Kidney (tissue), 14 donors: Measurements from ENCODE around the gene UXT. TPM values are rescaled to one million over a fixed set of nuclear protein-coding genes. Genes with fewer than 3 reads are reported as not detected.

ENCODE experiments used
- DNase-seq, 5 donors: peaks; one replicate each; pipeline ENCODE4 v3.0.0-alpha.2; 2013 to 2020
- FAIRE-seq: peaks from 2 replicates; lab custom pipeline; 2012; peaks lifted over from hg19 to GRCh38; lab: Jason Lieb, UNC
- H3K27ac ChIP-seq, 2 donors: one replicate each; pipeline ENCODE4 v1.7.0; 2013; ENCODE audit warnings: low read depth in 2 of 2, low read length in 2 of 2, inconsistent platforms in 1 of 2
- H3K27me3 ChIP-seq: one replicate; pipeline ENCODE4 v1.7.1; 2013; ENCODE audit warnings: low read length, inconsistent platforms; ENCODE audit not compliant: control insufficient read depth, insufficient read depth
- H3K36me3 ChIP-seq, 3 donors: one replicate each; pipeline versions ENCODE4 v1.7.0 to v1.7.1; 2013; ENCODE audit warnings: low read length in 3 of 3, control low read depth in 1 of 3, inconsistent platforms in 1 of 3; ENCODE audit not compliant: insufficient read depth in 3 of 3, control insufficient read depth in 2 of 3
- H3K4me1 ChIP-seq, 3 donors: one replicate each; pipeline versions ENCODE4 v1.7.0 to v1.7.1; 2013; ENCODE audit warnings: low read length in 3 of 3, inconsistent platforms in 1 of 3, low read depth in 1 of 3; ENCODE audit not compliant: control insufficient read depth in 2 of 3, insufficient read depth in 2 of 3
- H3K4me3 ChIP-seq, 3 donors: one replicate each; pipeline versions ENCODE4 v1.7.0 to v1.8.1; 2013; ENCODE audit warnings: low read length in 3 of 3, control low read depth in 1 of 3, inconsistent platforms in 1 of 3
- H3K9ac ChIP-seq, 3 donors: one replicate each; pipeline versions ENCODE4 v1.7.0 to v1.7.1; 2013; ENCODE audit warnings: low read length in 3 of 3, control low read depth in 1 of 3, inconsistent platforms in 1 of 3
- H3K9me3 ChIP-seq, 3 donors: one replicate each; pipeline versions ENCODE4 v1.7.0 to v1.7.1; 2013; ENCODE audit warnings: low read length in 3 of 3, control low read depth in 1 of 3, inconsistent platforms in 1 of 3; ENCODE audit not compliant: control insufficient read depth in 2 of 3, insufficient read depth in 1 of 3
- intact Hi-C: fragments of 100-400 bp; cut with DNase I; formaldehyde crosslinking; loops from one replicate; pipeline ENCODE4 v1.11.1; 2022
- polyA plus RNA-seq: library from polyadenylated mRNA; stranded (reverse); fragments of 350-450 nt; fragmentation: Illumina TruSeq; extraction: RNeasy Lipid Tissue Mini Kit (QIAGEN cat#74804); gene quantifications from one replicate; pipeline ENCODE4 v1.2.3, GENCODE V29; 2014; ENCODE audit warnings: low read depth, low replicate concordance; ENCODE audit not compliant: insufficient read depth
- total RNA-seq: library from RNA; stranded (reverse); fragmentation: NEBNext Ultra II Directional; extraction: Animal tissue kit (Norgen Biotek cat#: 25700); gene quantifications from one replicate; pipeline ENCODE4 v1.2.1, GENCODE V29; 2021
- TF ChIP-seq, protein P1 (sequence below): IDR thresholded peaks from 3 replicates; pipeline ENCODE4 v1.5.1; 2012; ENCODE audit warnings: mild to moderate bottlenecking, moderate library complexity, borderline replicate concordance; ENCODE audit not compliant: insufficient read depth; ENCODE audit errors: extremely low read depth
- donor health status: control.
- donor health status: control.
- donor health status: control.
- donor health status: control.
- donor health status: control.
- donor health status: DM: yes; HTN: yes; CAD: no.
- donor health status: Normal renal cell carcinoma (clear cell type).

The UXT gene
- total and polyA plus RNA-seq, 2 donors from 2014 or later = 88.0 to 210 TPM

DNA sequence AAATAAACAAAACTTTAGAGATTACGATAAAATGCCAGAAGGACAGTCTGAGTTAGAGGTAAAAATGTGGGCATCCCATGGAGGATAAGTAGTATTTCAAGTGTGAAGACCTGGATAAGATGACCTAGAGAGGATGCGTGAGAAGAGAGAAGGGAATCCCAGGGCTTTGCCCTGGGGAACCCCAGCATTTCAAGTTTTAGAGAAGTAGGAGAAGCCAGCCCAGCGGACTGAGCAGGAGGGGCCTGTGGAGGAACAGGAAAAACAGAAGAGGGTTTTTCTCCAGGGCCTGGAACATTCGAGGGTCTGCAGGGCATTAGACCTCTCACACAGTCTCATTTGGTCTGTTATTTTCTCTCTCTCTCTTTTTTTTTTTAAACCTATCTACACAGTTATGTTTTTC, 26.3 kb downstream of the UXT start:
- peaks cover 0 to 7% (median 4%) of the 10 kb centered on the region in 3 donors for H3K36me3 ChIP-seq
- H3K9me3 ChIP-seq = no peaks in the 10 kb centered on the region
- DNase-seq = no peak
- no peak overlapping the region for H3K27ac ChIP-seq
- no peaks in the 10 kb centered on the region for H3K27me3 ChIP-seq
- H3K4me3 ChIP-seq = no peak overlapping the region
- intact Hi-C loops = no loop called here
- TF ChIP-seq, protein P1, sequence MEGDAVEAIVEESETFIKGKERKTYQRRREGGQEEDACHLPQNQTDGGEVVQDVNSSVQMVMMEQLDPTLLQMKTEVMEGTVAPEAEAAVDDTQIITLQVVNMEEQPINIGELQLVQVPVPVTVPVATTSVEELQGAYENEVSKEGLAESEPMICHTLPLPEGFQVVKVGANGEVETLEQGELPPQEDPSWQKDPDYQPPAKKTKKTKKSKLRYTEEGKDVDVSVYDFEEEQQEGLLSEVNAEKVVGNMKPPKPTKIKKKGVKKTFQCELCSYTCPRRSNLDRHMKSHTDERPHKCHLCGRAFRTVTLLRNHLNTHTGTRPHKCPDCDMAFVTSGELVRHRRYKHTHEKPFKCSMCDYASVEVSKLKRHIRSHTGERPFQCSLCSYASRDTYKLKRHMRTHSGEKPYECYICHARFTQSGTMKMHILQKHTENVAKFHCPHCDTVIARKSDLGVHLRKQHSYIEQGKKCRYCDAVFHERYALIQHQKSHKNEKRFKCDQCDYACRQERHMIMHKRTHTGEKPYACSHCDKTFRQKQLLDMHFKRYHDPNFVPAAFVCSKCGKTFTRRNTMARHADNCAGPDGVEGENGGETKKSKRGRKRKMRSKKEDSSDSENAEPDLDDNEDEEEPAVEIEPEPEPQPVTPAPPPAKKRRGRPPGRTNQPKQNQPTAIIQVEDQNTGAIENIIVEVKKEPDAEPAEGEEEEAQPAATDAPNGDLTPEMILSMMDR = no peak
- H3K9ac ChIP-seq = no peak overlapping the region
- H3K4me1 ChIP-seq = no peaks in the 10 kb centered on the region
- FAIRE-seq = no peak

- no peak overlapping the region for H3K27ac ChIP-seq
- TF ChIP-seq, protein P1 = no peak
- FAIRE-seq = no peak
- H3K4me3 ChIP-seq = no peak overlapping the region
- H3K9ac ChIP-seq = no peak overlapping the region
- DNase-seq = no peak
- no peaks in the 10 kb centered on the region for H3K27me3 ChIP-seq
- no peaks in the 10 kb centered on the region for H3K4me1 ChIP-seq
- H3K9me3 ChIP-seq = no peaks in the 10 kb centered on the region
- intact Hi-C loops = no loop called here
- H3K36me3 ChIP-seq = peaks cover 0 to 7% (median 4%) of the 10 kb centered on the region in 3 donors
Observed at GRCh38 chrX:47631676-47632075, 27.3 kb downstream of the UXT start.

DNA sequence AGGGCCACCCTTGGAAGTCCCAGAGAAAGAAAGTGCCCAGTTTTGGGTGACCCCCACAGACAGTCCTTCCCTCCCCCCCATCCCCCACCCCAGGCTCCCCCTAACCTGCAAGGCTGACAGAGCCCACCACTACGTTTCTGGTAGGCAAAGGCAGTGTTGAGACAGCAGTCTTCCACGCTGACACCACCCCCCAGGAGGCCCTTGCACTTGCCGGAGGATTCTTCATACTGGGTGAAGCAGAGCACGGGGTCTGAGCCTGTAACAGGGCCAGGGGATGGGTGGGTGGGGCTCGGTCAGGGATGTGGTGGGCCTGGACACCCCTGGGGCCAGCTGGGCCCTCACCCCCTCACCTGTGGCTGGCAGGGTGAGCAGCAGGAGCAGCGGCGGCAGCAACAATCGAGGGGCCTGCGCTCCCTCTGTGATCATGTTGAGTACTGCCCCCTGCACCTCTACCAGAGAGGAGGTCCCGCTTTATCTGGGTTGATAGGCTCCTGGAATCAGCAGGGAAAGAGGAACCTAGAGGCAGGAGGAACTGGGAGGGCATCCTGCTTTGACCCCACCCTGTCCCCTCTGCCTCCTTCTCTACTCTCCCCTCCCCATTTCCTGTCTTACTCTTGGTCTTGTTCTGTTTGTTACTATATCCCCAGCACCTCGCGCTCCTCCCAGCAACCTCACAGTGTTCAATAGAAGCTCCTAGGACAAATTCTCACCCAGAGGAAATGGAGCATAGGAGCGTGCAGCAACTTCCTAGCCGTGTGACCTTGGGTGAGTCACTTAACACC, 29.4 kb downstream of the UXT start, which contains the start of gene CFP:
CFP (minus strand) TSS at position 512 of the 782 bp plus-strand sequence; CDS start at position 426, 86 bp downstream.
- Histone ChIP-seq H3K36me3 (peaks cover 0 to under 1% (median 0%) of the 10 kb centered on the region in 3 donors), H3K9ac (no peak within 1 kb of the TSS), H3K4me1 (no peaks in the 10 kb centered on the region), H3K27ac (no peak within 1 kb of the TSS), H3K9me3 (no peaks in the 10 kb centered on the region), H3K27me3 (no peaks in the 10 kb centered on the region), H3K4me3 (no peak within 1 kb of the TSS)
- FAIRE-seq (no peak), DNase-seq (no peak)
- intact Hi-C loops = no loop called here
- TF ChIP-seq, protein P1 = no peak
